OCI-LY1 (cell line): ENCODE results near the gene GTF2H3.

Experiments used
- H2AFZ ChIP-seq: fragments of 200-600 bp; sonication (generic), shearing (Covaris generic); 2 replicates; pipeline ENCODE4 v1.6.0; 2014; ENCODE audit warnings: antibody characterized with exemption, mild to moderate bottlenecking, low read length
- H3F3A ChIP-seq: fragments of 200-600 bp; sonication (generic), shearing (Covaris generic); 2 replicates; pipeline ENCODE4 v1.6.0; 2014; ENCODE audit warnings: mild to moderate bottlenecking, antibody characterized with exemption, low read length, moderate library complexity; ENCODE audit not compliant: insufficient read depth
- H3K27ac ChIP-seq: fragments of 200-600 bp; sonication (generic); 2 replicates; pipeline ENCODE4 v1.5.1; 2014; ENCODE audit warnings: low read length, mixed run types, mild to moderate bottlenecking, low read depth; ENCODE audit not compliant: poor library complexity, severe bottlenecking
- H3K27me3 ChIP-seq: fragments of 200-600 bp; sonication (generic); 2 replicates; pipeline ENCODE4 v1.6.0; 2014; ENCODE audit warnings: antibody characterized with exemption, mild to moderate bottlenecking, low read length, moderate library complexity; ENCODE audit not compliant: insufficient read depth
- H3K36me3 ChIP-seq: fragments of 200-600 bp; sonication (generic); 2 replicates; pipeline ENCODE4 v1.6.1; 2014; ENCODE audit warnings: mild to moderate bottlenecking, antibody characterized with exemption, low read length, moderate library complexity, mixed read lengths; ENCODE audit not compliant: insufficient read depth
- H3K4me1 ChIP-seq: fragments of 200-600 bp; sonication (generic); 2 replicates; pipeline ENCODE4 v1.5.1; 2014; ENCODE audit warnings: mild to moderate bottlenecking, low read length, moderate library complexity; ENCODE audit not compliant: insufficient read depth, severe bottlenecking
- H3K4me2 ChIP-seq: fragments of 200-600 bp; sonication (generic), shearing (Covaris generic); 2 replicates; pipeline ENCODE4 v1.6.1; 2014; ENCODE audit warnings: low read length
- H3K4me3 ChIP-seq: fragments of 200-600 bp; sonication (generic); 2 replicates; pipeline ENCODE4 v1.5.1; 2014; ENCODE audit warnings: low read length, low read depth, mild to moderate bottlenecking, mixed read lengths; ENCODE audit not compliant: poor library complexity, severe bottlenecking
- H3K79me2 ChIP-seq: fragments of 200-600 bp; shearing (Covaris generic); 2 replicates; pipeline ENCODE4 v1.6.1; 2016; ENCODE audit warnings: mixed run types, low read length, mixed read lengths; ENCODE audit not compliant: insufficient read depth
- H3K9ac ChIP-seq: fragments of 200-600 bp; sonication (generic), shearing (Covaris generic); 2 replicates; pipeline ENCODE4 v1.6.1; 2014; ENCODE audit warnings: mild to moderate bottlenecking, low read length, mixed read lengths
- H3K9me2 ChIP-seq: fragments of 200-600 bp; sonication (generic), shearing (Covaris generic); 2 replicates; pipeline ENCODE4 v1.6.1; 2014; ENCODE audit warnings: low read depth, mild to moderate bottlenecking, low read length, mixed read lengths
- H3K9me3 ChIP-seq: fragments of 200-600 bp; shearing (Covaris generic); 2 replicates; pipeline ENCODE4 v1.6.1; 2014; ENCODE audit warnings: low read length, mixed read lengths
- H4K20me1 ChIP-seq: fragments of 200-600 bp; sonication (generic), shearing (Covaris generic); 2 replicates; pipeline ENCODE4 v1.6.0; 2016; ENCODE audit warnings: mild to moderate bottlenecking, low read length; ENCODE audit not compliant: insufficient read depth
- EZH2 ChIP-seq: fragments of 200-600 bp; sonication (generic), shearing (Covaris generic); IDR thresholded peaks from 2 replicates; pipeline ENCODE4 v1.8.0; 2017; ENCODE audit warnings: borderline replicate concordance, mixed run types, mild to moderate bottlenecking, antibody characterized with exemption, low read length, moderate library complexity, mixed read lengths
- TF ChIP-seq, protein P1 (sequence below): fragments of 200-600 bp; sonication (generic), shearing (Covaris generic); IDR thresholded peaks from 2 replicates; pipeline ENCODE4 v1.5.1; 2017; ENCODE audit warnings: mild to moderate bottlenecking, antibody characterized with exemption, low read length, moderate library complexity, mixed read lengths

GTF2H3 gene

GRCh38 chr12:123648401-123648800 lies 14.8 kb downstream of the GTF2H3 start:
- Histone ChIP-seq H3F3A (no peaks in the 10 kb centered on the region), H2AFZ (no peak overlapping the region), H3K4me3 (no peak overlapping the region), H3K9ac (no peak overlapping the region), H3K4me2 (no peak overlapping the region), H4K20me1 (no peaks in the 10 kb centered on the region), H3K36me3 (peaks cover 80% of the 10 kb centered on the region), H3K4me1 (no peaks in the 10 kb centered on the region), H3K27me3 (no peaks in the 10 kb centered on the region), H3K9me2 (no peaks in the 10 kb centered on the region), H3K79me2 (0 out of 2 replicates have a peak, but pooled peaks cover under 1% of the 10 kb centered on the region), H3K9me3 (no peaks in the 10 kb centered on the region), H3K27ac (no peak overlapping the region)
- no peak for TF ChIP-seq EZH2
- TF ChIP-seq, protein P1, sequence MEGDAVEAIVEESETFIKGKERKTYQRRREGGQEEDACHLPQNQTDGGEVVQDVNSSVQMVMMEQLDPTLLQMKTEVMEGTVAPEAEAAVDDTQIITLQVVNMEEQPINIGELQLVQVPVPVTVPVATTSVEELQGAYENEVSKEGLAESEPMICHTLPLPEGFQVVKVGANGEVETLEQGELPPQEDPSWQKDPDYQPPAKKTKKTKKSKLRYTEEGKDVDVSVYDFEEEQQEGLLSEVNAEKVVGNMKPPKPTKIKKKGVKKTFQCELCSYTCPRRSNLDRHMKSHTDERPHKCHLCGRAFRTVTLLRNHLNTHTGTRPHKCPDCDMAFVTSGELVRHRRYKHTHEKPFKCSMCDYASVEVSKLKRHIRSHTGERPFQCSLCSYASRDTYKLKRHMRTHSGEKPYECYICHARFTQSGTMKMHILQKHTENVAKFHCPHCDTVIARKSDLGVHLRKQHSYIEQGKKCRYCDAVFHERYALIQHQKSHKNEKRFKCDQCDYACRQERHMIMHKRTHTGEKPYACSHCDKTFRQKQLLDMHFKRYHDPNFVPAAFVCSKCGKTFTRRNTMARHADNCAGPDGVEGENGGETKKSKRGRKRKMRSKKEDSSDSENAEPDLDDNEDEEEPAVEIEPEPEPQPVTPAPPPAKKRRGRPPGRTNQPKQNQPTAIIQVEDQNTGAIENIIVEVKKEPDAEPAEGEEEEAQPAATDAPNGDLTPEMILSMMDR = no peak

DNA sequence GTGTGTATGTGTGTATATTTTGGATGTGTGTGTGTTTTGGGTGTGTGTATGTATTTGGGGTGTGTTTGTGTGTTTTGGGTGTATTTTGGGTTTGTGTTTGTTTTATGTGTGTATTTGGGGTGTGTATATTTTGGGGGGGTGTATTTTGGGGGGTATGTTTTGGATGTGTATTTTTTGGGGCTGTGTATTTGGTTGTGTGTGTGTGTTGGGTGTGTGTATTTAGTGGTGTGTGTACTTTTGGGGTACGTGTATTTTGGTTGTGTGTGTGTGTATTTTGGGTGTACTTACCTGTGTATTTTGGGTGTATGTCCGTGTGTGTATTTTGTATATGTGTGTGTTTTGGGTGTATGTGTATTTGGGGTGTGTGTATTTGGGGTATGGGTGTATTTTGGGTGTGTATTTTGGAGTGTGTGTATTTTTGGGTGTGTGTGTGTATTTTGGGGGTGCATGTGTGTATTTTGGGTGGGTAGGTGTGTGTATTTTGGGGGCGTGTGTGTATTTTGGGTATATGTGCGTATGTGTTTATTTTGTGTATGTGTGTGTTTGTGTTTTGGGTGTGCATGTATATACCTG lies 20.6 kb downstream of the GTF2H3 start:
- Histone ChIP-seq H3K79me2 (no peaks in the 10 kb centered on the region), H3K9ac (no peak overlapping the region), H3K27ac (no peak overlapping the region), H3K4me3 (no peak overlapping the region), H3K9me3 (no peaks in the 10 kb centered on the region), H3K4me2 (no peak overlapping the region), H3F3A (no peaks in the 10 kb centered on the region), H3K36me3 (peaks cover 64% of the 10 kb centered on the region), H2AFZ (no peak overlapping the region), H4K20me1 (no peaks in the 10 kb centered on the region), H3K4me1 (peaks cover 20% of the 10 kb centered on the region), H3K27me3 (no peaks in the 10 kb centered on the region), H3K9me2 (no peaks in the 10 kb centered on the region)
- TF ChIP-seq, protein P1 = no peak

DNA sequence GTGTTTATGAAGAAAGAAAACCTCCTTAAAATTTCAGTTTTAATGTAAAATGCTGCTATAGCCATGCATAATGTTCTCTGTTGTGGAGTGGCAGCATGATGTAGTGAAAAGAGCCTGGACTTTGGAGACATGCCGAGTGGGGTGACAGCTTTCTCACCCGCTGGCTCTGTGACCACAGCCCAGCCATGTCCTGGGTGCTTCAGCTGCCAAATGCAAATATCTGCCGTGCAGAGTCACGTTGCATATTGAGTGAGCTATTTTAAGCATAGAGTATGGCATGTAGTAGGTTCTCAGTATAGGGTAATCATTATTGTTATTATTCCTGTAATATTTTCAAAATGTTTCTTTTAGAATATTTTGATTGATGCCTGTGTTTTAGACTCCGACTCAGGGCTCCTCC lies 21.8 kb downstream of the GTF2H3 start:
- H3K27ac ChIP-seq = peak overlapping the region; percentile 21
- peaks cover 20% of the 10 kb centered on the region for H3K4me1 ChIP-seq
- no peaks in the 10 kb centered on the region for H4K20me1 ChIP-seq
- H3K4me3 ChIP-seq = no peak overlapping the region
- H3K79me2 ChIP-seq = no peaks in the 10 kb centered on the region
- H3K27me3 ChIP-seq = no peaks in the 10 kb centered on the region
- TF ChIP-seq, protein P1 = no peak
- TF ChIP-seq EZH2 = no peak
- H3K9ac ChIP-seq = no peak overlapping the region
- no peaks in the 10 kb centered on the region for H3K9me3 ChIP-seq
- H3K36me3 ChIP-seq = peaks cover 64% of the 10 kb centered on the region
- peak overlapping the region; percentile 0; the same call in 1 of the 2 replicates for H3K4me2 ChIP-seq
- no peaks in the 10 kb centered on the region for H3F3A ChIP-seq
- no peaks in the 10 kb centered on the region for H3K9me2 ChIP-seq
- no peak overlapping the region for H2AFZ ChIP-seq
